NCI-H460 (cell line): ENCODE results near the gene TSKU. TPM values are rescaled to one million over a fixed set of nuclear protein-coding genes. Genes with fewer than 3 reads are reported as not detected.
"Not testable (repeated sequence)": the region's sequence is repeated elsewhere in the genome, so short reads cannot be mapped to it uniquely, and the experiment has no call there.

Source experiments
- DNase-seq: peaks from one replicate; pipeline ENCODE4 v3.0.0-alpha.2; 2016; ENCODE audit warnings: low read depth; ENCODE audit errors: extremely low read depth
- total RNA-seq: library from RNA; depleted of rRNA; stranded (reverse); fragments of >200 nt; shearing (Covaris generic); gene quantifications from 2 replicates; pipeline ENCODE4 v1.2.3, GENCODE V29; 2014

Gene TSKU
- total RNA-seq, 1 experiment from 2014 or later = 92.3 TPM

DNA sequence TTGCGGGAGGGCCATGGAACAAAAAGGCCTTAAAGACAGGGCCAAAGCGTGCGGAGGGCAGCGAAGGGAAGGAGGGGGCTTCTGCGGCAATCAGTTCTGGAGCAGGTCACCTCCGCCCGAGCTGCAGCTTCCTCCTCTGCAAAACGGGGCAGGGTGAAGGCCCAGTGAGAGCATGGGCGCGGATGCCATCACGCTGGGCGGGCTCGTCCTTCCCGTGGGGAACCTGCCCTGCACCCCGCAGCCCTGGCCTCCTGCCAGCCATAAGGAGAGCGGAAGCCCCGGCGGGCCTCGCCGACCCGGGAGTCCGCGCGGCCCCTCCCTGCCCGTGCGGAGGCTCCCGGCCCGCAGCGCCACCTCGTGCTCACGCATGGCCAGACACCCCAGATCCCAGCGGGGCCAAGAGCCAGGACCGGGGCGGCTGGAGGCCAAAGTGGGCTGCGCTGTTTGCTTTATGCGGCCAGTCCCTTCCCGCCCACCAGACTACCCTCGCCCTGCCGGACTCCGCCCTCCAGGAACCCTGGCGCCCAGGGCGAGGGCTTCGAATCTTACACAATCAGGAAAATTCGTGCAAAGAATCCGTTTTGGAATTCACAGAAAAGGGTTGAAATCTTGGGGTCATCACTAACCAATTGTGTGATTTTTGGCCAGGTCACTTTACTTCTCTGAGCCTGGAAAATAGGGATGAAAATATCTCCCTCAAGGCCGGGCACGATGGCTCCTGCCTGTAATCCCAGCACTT is 16.1 kb downstream of the TSKU start:
- peak; percentile 81 for DNase-seq

DNA sequence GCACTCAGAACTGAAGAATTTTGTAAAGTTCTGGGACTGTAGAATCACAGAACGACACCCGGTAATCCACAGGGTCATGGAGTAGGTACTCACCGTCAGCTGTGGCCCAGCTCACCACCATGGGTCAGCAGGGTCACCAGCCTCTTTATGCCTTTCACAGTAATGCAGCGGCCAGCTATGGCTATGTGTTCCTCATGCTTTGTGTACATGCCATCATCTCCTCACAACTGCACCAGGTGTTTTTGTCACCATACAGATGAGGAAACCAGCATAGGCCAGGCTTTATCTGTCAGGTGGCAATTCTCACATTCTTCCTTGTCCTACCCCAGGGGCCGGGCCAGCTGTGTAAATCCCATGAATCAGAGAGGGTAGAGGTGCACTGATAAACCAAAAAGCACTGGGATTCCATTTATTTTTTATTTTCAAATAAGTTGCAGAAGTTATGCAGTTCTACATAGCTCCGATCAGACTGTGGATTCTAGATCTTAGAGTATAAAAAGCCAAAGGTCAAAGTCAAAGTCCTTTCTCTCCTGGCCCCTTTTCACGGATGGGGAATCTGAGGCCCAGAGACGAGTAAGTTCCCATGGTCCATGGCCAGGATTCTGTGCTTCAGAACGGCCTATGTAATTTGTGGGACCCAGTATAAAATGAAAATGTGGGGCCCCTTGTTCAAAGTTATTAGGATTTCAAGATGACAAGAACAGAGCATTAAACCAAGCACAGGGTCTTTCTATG is 17.5 kb downstream of the TSKU start:
- DNase-seq = no peak

DNA sequence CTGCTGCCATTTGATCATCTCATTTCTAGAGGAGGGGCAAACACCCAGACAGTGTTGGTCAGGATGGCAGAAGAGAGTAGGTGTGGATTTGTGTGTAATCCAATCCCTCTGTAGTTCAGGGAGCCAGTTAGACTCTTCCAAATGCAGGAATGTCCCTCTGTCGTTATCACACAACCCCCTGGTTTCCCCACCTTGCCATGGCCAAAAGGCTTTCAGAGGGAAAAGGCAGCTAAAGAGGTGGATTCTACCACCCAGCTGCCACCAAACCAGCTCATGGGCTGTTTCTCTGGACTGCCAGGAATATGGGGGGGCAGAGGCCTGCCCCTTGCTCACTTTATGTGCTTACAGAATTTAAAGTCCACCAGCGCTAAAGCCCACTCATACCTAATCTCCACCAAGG is 18.1 kb downstream of the TSKU start:
- no peak for DNase-seq

DNA sequence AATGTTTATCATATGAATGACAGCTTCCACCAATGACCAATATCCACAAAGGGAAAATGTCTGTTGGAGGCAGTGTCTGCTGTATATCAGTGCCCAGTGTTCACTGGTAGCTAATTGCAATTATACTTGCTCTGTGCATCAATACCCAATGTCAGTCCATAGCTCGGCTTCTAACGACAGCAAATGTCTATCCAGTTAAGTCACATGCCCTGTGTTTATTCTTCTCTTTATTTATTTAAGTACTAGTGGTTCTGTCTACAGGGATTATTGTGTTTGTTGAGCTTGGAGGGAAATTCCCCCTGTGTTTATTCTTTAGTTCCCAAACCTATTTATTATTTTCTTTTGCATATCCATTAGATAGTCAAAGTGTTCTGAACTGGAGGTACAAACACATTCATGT is 18.6 kb downstream of the TSKU start:
- no peak for DNase-seq

DNA sequence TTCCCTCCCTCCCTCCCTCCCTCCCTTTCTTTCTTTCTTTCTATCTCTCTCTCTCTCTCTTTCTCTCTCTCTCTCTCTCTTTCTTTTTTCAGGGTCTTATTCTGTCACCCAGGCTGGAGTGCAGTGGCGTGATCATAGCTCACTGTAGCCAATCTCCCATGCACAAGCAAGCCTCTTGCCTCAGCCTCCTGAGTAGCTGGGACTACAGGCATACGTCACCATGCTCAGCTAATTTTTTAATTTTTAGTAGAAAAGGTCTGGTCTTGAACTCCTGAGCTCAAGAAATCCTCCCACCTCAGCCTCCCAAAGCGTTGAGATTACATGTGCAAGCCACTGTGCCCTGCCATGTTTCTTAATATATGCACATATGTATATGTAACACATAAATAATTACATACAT is 19.0 kb downstream of the TSKU start:
- DNase-seq = no peak

DNA sequence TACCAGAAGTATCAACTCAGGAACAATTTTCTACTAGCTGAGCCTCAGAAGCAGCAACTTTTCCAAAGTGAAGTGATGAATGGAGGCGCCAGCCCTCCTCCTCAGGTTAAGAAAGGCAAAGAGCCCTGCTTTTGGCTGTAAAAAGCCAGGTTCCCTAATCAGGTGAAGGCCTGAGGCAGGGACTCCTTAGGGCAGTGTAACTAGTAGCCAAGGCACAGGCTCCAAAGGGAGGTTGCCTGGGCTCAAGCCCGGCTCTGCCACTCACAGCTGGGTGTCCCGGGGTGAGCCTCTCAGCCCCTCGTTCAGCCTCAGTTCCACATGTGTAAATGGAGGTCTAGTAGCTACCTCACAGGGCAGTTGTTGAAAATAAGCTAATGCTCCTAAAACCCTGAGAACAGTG is 19.5 kb downstream of the TSKU start:
- DNase-seq = no peak

DNA sequence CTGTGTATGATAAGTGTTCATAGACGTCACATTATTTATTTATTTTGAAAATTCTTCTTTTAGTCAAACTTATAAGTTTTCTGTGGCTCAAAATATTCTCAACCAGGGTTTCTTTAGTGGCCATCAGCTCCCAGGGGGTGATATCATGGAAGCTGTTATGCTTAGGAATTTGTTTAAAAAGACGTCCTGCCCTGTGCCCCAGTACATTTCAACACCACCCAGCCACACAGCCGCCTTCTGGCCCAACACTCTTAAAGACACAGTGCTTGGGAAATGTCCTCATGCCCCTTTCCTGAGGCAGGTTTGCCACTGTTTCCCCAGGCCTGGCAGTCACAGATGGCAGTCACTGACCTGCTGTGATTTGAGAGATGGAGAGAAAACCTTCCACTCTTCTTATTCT is 19.9 kb downstream of the TSKU start:
- no peak for DNase-seq

DNA sequence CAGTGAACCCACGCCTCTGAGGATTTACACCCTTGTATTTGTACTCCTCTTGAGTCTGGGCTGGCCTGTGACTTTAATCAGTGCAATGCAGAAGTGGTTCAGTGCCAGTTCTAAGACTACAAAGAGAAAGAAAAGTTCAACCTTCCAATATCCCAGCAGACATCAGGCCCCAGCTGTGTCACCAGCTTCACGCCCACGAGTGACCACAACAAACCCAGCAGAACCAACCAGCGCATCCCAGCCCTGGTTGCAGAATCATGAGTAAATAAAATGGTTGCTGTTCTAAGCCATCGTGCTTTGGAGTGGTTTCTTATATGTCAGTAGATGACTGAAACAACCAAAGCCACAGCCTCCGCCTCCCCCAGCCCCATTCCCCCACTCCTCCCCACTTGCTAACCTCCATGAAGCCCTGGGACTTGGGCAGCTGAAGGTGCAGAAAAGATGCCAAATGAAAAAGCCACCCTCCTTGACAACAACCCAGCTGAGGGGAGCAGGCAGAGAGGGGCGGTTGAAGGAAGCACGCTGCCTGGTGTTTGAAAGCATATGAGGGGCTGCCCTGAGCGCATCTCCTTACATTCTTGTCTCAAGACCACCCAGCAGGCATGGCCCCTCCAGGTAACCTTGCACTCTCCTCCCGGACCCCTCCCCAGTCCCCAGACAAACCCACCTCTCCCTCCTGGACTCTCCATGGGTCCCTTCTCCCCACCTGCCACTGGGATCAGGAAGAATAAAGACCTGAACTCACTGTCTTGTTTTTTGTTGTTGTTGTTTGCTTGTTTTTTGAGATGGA is 20.9 kb downstream of the TSKU start:
- DNase-seq = no peak

DNA sequence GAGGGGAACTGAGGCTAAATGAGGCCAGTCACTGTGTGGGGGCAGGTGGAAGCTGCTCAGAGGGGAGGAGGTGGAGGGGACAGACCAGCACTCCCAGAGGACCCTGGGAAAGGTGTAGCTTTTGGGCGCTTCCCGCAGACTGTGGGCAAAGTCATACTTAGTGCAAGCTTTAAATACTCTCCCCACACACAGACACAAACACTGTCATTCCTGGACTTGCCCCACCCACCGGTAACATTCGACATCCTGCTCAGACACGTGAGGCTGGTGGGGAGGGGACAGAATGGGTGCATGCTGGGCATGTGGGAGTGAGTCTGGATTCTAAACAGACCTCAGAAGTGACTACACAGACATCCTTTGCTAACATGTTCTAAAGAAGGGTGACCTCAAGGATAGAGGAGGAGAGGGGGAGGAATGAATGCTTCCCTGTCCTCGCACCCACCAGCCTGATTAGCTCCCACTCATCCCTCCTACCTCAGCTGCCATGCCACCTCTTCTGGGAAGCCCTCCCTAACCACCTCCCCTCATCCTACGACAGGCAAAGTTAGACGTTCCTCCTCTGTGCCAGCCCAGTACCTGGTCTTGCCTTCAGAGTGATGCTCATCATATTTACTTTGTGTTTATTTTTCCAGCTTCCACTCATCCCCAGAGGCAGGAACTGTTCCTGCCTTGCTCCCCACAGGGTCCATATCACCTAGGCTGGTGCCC is 22.2 kb downstream of the TSKU start:
- no peak for DNase-seq

DNA sequence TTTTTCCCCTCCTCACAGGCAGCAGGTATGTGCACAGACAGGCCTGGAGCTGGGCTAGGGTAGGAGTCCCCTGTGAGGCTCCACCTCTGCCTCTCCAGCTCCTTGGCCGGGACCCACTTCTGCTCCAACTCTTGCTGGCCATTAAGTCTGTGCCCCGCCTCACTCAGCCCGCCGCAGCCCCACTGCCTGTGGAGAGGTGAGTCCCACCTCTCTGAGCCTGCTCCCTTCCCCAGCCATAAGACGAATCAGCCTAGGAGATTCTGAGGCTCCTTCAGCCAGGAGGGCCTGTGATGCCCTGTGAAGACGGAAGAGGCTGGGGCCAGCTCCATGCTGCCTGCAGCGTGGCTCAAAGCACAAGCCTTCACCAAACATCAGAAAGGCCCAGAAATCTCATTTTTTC is 23.0 kb downstream of the TSKU start:
- no peak for DNase-seq

DNA sequence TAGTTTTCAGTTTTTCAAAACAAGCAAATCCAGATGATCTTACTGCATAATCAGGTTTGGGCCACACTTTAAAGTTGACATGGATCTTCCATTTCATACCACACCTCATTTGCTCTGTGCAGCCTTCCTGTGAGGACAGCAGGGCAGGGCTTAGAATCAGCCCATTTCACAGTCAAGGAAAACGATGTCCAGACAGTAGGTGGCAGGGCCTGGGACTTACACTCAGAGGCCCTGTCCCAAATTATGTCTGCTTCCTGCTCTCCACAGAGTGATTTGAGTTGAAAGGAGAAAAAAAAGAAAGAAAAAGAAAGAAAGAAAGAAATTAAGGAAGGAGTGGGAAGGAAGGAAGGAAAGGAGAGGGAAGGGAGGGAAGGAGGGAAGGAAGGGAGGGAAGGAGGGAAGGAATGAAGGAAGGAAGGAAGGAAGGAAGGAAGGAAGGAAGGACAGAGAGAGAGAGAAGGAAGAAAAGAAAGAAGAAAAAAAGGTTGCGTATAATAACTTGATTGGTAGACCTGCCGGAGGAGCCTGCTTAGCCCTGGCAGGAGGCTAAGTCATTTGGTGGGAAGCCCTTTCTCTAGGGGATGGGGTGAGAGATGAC is 23.6 kb downstream of the TSKU start:
- no peak for DNase-seq

DNA sequence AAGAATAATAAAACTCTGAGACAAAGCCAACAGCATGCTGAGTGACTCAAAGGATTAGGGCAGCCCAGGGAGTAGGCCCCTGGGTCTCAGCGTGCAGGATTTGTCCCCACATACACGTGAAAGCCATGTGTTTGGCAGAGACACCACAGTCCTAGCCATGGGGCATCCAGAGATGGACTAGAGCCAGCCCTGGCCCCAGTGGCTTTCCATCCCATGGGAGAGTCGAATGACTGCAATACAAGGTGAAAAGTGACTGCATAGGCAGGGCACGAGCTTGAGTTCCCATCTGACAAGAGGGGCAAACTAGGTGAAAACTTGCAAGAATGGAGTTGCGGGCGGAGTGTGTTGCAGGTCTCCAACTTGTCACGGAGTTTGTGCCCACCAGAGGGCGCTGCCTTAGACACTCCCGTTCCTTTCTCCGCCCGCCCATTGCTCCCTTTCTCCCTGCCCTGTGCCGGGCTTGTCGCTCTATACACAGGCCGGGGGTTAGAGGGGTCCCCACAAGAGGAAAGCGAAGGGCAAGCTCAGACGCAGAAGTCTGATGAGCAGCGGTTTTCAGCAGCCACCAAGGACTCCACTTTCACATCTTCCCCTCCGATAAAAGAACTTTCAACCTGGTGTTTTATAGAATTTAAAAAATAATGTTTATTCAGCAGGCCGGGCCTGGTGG is 24.2 kb downstream of the TSKU start:
- peak; percentile 77 for DNase-seq

DNA sequence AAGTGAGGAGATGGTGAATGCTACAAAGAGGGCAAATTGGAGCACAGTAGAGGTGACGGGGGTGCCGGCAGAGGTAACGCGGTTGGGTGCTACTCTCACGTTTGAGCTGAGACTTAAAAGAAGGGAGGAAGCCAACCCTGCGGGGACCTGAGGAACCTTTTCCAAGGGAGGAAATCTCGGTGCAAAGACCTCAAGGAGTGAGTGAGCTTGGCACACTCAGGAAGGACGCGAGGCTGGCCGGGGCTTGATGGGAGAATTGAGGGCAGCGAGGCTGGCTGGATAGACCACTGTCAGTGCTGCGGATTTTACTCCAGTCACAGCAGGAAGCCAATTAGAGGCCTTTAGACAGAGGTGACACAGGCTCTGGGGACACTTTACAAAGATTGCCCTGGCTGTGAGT is 25.0 kb downstream of the TSKU start:
- DNase-seq = no peak

DNA sequence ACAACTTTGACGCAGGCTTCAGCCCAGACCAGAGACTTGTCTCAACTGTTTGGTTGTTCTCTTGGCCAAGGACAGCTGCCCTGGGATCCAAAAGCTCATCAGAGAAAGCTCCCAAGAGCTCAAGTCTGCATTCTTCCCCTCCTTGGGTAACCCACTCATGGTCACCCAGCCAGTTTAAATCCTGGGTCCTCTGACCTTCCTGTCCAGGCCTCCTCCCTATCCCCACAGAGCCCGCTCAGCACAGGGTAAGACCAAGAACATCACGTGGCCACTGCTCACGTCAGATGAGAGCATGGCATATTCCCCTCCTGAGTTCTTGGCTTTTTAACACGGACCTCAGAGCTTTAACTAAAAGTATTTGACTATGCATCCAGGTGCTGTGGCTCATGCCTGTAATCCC is 25.8 kb downstream of the TSKU start:
- no peak for DNase-seq

DNA sequence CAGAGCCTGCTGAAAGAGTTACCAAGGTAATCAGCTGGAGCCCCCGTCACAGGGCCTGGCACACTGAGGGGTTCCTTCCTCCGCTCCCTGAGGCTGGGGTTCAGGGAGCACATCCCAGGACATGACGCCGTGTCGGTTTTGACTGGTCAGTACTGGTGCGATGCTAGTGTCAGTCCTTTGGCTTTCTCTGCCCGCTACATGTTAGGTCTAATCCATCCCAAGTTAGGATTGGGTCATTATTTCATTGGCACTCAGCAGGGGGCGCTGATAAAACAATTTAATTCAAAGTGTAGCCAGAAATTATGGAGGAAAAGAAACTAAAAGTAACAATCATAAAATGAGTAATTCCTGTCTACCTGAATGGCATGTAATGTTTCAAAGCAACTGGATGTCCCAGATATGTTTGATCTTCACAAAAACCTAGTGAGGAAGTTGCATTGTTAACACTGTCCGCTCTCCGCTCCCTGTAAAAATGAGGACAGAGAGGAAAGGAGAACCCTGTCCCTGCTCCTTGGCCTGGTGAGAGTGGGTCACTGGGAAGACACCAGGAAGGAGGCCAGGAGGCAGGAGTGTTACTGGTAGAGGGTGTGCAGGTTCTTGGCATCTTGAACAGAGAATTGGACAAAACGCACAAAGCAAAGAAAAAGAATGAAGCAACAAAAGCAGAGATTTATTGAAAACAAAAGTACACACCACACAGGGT is 27.1 kb downstream of the TSKU start:
- no peak for DNase-seq

DNA sequence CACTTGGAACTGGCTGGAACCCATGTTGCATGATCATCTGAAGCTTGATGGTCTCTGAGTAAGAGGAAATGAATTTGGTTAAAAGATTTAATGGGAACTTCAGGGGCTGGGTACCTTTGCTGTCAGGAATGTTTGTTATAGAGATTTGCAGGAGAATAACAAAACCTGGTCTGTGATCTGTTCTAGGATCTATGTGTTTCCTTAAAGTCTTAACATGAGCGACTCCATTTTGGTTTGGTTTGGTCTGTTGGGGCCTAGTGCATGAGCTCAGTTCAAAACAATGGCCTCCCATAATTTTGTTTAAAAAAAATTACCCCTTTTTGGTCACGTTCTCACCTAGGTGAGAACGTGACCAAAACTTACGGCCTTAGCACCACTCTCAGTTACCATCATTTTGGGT is 28.1 kb downstream of the TSKU start:
- no peak for DNase-seq

DNA sequence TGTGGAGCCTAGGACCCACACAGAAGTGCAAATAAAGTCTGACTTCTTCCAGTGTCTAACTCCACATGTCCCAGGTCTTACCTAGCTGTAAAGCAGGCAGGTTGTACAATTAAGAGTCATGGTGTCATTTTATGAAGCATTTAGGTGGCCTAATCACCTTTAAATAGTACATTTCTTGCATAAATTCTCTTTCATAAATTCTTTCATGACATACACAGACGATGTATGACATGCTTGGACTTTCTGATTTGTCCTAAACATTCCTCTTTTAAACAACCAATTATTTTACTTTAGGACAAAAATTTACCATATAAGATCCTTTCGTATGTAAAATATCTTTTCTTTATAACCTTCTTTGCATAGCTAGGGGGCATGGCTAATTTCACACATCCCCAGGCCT is 31.3 kb downstream of the TSKU start:
- no peak for DNase-seq

DNA sequence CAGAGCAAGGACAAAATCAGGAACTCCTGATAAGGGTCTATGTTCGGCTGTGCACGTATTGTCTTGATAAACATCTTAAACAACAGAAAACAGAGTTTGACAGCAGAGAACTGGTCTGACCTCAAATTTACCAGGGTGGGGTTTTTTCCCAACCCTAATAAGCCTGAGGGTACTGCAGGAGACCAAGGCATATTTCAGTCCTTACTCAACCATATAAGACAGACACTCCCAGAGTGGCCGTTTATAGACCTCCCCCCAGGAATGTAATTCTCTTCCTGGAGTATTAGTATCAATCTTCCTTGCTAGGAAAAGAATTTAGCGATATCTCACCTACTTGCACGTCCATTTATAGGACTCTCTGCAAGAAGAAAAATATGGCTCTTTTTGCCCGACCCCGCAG is 32.5 kb downstream of the TSKU start:
- not testable (repeated sequence) for DNase-seq

DNA sequence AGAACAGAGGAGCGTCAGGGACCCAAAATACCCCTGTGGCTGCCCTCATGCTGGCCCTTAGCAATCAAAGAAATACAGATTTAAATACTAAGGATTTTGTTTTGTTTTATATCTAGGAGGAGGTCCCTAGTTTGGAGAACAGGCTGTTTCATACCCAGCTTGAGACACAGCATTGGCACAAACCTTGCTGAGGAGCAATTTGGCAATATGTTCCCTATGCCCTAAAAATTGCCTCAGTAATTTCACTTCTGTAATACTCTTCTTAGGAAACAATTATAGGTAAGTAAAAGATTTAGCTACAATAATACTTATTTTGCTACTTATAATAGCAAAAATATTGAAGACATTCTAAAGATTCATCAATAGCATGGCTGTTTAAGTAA is 37.0 kb downstream of the TSKU start:
- no peak for DNase-seq
